ENCODE results near the gene SH2B2. TPM values are rescaled to one million over a fixed set of nuclear protein-coding genes. Genes with fewer than 3 reads are reported as not detected.
A peak's percentile ranks its signal among the peaks of the same experiment; 100 is the strongest.

The SH2B2 gene
- total and polyA plus RNA-seq, 10 donors = 13.4 to 36.9 (median 28.9) TPM

DNA sequence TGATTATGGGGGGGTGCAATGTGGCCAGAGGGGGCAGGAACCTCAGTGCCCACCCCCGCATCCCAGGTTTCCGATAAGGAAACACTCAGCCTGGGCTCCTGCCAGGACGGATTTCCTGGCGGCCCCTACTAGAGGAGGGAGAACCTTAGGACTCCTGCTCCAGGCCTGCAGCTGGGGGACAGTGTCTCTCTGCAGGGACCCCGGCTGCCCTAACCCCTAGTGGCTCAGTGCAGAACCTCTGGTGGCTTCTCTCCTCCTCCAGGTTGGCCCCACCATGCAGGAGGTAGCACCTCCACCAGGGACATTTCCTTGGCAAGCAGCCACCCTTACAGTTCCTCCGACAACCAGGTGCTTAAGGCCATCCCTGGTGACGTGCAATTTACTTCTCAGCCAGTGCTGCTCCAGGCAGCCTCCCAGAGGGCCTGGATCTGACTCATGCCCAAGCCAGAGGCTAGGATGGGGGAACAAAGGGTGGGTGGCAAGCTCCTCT lies 31.9 kb downstream of the SH2B2 start:
- no peak for TF ChIP-seq POLR2A (IDR thresholded peaks at IDR 0.05)
- TF ChIP-seq, protein P1, sequence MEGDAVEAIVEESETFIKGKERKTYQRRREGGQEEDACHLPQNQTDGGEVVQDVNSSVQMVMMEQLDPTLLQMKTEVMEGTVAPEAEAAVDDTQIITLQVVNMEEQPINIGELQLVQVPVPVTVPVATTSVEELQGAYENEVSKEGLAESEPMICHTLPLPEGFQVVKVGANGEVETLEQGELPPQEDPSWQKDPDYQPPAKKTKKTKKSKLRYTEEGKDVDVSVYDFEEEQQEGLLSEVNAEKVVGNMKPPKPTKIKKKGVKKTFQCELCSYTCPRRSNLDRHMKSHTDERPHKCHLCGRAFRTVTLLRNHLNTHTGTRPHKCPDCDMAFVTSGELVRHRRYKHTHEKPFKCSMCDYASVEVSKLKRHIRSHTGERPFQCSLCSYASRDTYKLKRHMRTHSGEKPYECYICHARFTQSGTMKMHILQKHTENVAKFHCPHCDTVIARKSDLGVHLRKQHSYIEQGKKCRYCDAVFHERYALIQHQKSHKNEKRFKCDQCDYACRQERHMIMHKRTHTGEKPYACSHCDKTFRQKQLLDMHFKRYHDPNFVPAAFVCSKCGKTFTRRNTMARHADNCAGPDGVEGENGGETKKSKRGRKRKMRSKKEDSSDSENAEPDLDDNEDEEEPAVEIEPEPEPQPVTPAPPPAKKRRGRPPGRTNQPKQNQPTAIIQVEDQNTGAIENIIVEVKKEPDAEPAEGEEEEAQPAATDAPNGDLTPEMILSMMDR (IDR thresholded peaks at IDR 0.05 in 8 of 11, conservative IDR thresholded peaks at IDR 0.05 in 3 of 11) = no peak
- TF ChIP-seq POLR2AphosphoS5 (IDR thresholded peaks at IDR 0.05) = no peak
- no peak overlapping the region for H3K4me3 ChIP-seq
- intact Hi-C loops (cut with DNase I; ENCODE audit: low total_unique reads) = no loop called here
- peaks cover 0 to 23% (median 8%) of the 10 kb centered on the region in 6 donors for H3K4me1 ChIP-seq
- peak; percentile 50 for DNase-seq
- H3K27ac ChIP-seq = no peak overlapping the region
- H3K27me3 ChIP-seq (replicated peaks in 1 of 7) = peaks cover 0 to 21% (median 0%) of the 10 kb centered on the region in 7 donors
- peaks cover 0 to 80% (median 17%) of the 10 kb centered on the region in 6 donors for H3K36me3 ChIP-seq
- H3K9me3 ChIP-seq = no peaks in the 10 kb centered on the region
- WGBS, 5 donors = 68 to 81% (median 77%) methylated on average over 5 to 7 of the region's 7 CpGs

DNA sequence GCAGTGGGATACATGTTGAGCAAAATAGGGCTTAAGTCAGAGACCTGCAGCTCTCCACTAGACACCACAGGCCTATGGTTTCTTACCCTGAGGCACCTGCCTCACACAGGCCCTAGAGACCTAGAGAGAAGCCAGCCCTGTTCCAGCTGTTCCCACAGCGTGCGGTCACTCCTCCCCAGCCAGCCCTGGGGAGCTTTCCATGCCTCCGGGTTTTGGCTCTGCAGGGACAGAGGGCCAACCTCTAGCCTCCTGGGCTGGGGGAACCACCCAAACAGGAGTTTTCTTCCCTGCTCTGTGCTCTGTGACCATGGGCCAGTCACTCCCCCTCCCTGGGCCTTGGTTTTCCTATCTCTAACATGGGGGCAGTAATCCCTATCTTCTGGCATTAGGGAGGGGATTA lies 33.0 kb downstream of the SH2B2 start:
- peaks cover 0 to 21% (median 0%) of the 10 kb centered on the region in 7 donors for H3K27me3 ChIP-seq (replicated peaks in 1 of 7)
- WGBS, 5 donors = 81 to 100% (median 94%) methylated on average over 3 of the region's 3 CpGs
- H3K27ac ChIP-seq = no peak overlapping the region
- DNase-seq = peak; percentile 54
- intact Hi-C loops (cut with DNase I; ENCODE audit: low total_unique reads) = no loop called here
- TF ChIP-seq POLR2AphosphoS5 (IDR thresholded peaks at IDR 0.05) (no peak), POLR2A (IDR thresholded peaks at IDR 0.05) (no peak)
- TF ChIP-seq, protein P1 (IDR thresholded peaks at IDR 0.05 in 8 of 11, conservative IDR thresholded peaks at IDR 0.05 in 3 of 11) = no peak
- H3K4me3 ChIP-seq = no peak overlapping the region
- H3K9me3 ChIP-seq = no peaks in the 10 kb centered on the region
- H3K36me3 ChIP-seq = peaks cover 0 to 69% (median 10%) of the 10 kb centered on the region in 6 donors
- peaks cover 0 to 23% (median 8%) of the 10 kb centered on the region in 6 donors for H3K4me1 ChIP-seq

DNA sequence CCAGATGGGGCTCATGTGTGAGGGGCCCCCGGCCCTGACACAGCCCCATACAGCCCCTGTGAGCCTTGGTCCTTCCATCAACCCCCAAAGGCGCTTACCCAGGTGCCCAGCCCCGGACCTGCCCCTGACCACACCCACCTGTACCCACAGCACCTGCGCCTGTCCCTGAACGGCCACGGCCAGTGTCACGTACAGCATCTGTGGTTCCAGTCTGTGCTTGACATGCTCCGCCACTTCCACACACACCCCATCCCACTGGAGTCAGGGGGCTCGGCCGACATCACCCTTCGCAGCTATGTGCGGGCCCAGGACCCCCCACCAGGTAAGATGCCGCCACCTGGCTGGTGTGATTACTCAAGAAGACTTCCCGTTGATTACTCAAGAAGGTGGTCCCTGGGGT lies 33.5 kb downstream of the SH2B2 start:
- intact Hi-C loops (cut with DNase I; ENCODE audit: low total_unique reads) = no loop called here
- DNase-seq = peak; percentile 71
- peaks cover 0 to 21% (median 0%) of the 10 kb centered on the region in 7 donors for H3K27me3 ChIP-seq (replicated peaks in 1 of 7)
- H3K36me3 ChIP-seq = peaks cover 0 to 64% (median 7%) of the 10 kb centered on the region in 6 donors
- no peaks in the 10 kb centered on the region for H3K9me3 ChIP-seq
- H3K4me1 ChIP-seq = peaks cover 0 to 23% (median 8%) of the 10 kb centered on the region in 6 donors
- no peak overlapping the region for H3K4me3 ChIP-seq
- WGBS, 5 donors = 87 to 92% (median 90%) methylated on average over 13 to 14 of the region's 14 CpGs
- TF ChIP-seq, protein P1 (IDR thresholded peaks at IDR 0.05 in 8 of 11, conservative IDR thresholded peaks at IDR 0.05 in 3 of 11) = no peak
- TF ChIP-seq POLR2AphosphoS5 (IDR thresholded peaks at IDR 0.05) (peak in 1 of 3 donors; percentile 14), POLR2A (IDR thresholded peaks at IDR 0.05) (no peak)
- no peak overlapping the region for H3K27ac ChIP-seq

DNA sequence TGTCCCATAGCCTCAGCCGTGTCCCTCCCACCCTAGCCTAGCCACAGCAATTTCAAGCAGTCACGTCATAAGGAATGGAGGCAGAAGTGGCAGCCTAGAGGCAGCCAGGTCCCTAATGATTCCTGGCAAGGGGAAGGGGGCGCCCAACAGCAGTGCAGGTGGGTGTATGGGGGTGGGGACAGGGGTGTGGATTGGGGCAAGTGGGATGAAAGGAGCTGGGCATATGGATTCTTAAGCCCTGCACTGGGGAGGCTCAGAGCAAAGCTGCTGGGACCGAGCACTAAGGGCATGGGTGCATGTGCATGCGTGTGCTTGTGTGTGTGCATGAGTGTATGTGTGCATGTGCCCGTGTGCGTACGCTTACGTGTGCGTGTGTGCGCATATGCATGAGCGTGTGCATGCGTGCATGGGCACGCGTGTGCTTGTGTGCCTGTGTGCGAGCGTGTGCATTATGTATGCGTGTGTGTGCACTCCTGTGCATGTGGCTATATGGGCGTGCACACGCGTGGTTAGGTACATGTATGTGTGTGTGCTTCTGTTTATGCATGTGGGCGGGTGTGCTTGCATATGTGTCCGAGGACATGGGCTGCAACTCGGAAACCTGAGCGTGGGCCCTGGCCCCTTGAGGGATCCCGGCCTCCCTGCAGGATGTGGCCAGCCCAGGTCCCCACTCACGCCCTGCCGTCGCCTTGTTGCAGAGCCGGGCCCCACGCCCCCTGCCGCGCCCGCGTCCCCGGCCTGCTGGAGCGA lies 34.1 kb downstream of the SH2B2 start:
- TF ChIP-seq POLR2AphosphoS5 (IDR thresholded peaks at IDR 0.05) (peak in 2 of 3 donors; percentile 28 to 66), POLR2A (IDR thresholded peaks at IDR 0.05) (no peak)
- TF ChIP-seq, protein P1 (IDR thresholded peaks at IDR 0.05 in 8 of 11, conservative IDR thresholded peaks at IDR 0.05 in 3 of 11) = no peak
- Histone ChIP-seq H3K9me3 (no peaks in the 10 kb centered on the region), H3K27ac (no peak overlapping the region), H3K4me3 (peak overlapping the region in 1 of 8 donors; percentile 41), H3K4me1 (peaks cover 0 to 23% (median 8%) of the 10 kb centered on the region in 6 donors), H3K36me3 (peaks cover 0 to 59% (median 6%) of the 10 kb centered on the region in 6 donors), H3K27me3 (replicated peaks in 1 of 7) (peaks cover 0 to 21% (median 0%) of the 10 kb centered on the region in 7 donors)
- DNase-seq = peak; percentile 54
- intact Hi-C loops (cut with DNase I; ENCODE audit: low total_unique reads) = no loop called here
- WGBS, 5 donors = 76 to 91% (median 82%) methylated on average over 26 to 37 of the region's 37 CpGs
